Esophagus muscularis mucosa (tissue), 4 donors: ENCODE results near the gene H2AZ1.

Experiments
- CTCF ChIP-seq, 3 experiments: fragments of 200-600 bp in 2 of 3; fragments of 450-650 bp in 1 of 3; sonication (generic) in 2 of 3; IDR thresholded peaks; one replicate each; pipeline ENCODE4 v1.5.1; 2017 to 2019; ENCODE audit warnings: antibody characterized with exemption in 3 of 3, mild to moderate bottlenecking in 2 of 3, moderate library complexity in 1 of 3
- EP300 ChIP-seq: sonication (generic); formaldehyde crosslinking; IDR thresholded peaks from one replicate; pipeline ENCODE4 v1.6.1; 2017; ENCODE audit warnings: antibody characterized with exemption
- POLR2A ChIP-seq: fragments of 450-650 bp; IDR thresholded peaks from one replicate; pipeline ENCODE4 v1.6.1; 2017; ENCODE audit warnings: antibody characterized with exemption, moderate library complexity, mild to moderate bottlenecking, low read depth
- POLR2AphosphoS5 ChIP-seq, 2 donors: sonication (generic); formaldehyde crosslinking; IDR thresholded peaks; one replicate each; pipeline ENCODE4 v1.6.1; 2017; ENCODE audit warnings: antibody characterized with exemption in 2 of 2

- TF ChIP-seq CTCF (IDR thresholded peaks at IDR 0.05) (no peak), POLR2A (no peak), POLR2AphosphoS5 (IDR thresholded peaks at IDR 0.05) (no peak), EP300 (no peak)
These were observed 15.2 kb downstream of the H2AZ1 start for GRCh38 chr4:99934891-99935290.
